ENCODE data around the gene CALHM4. TPM values are rescaled to one million over a fixed set of nuclear protein-coding genes. Genes with fewer than 3 reads are reported as not detected.

The CALHM4 gene
- total RNA-seq, 4 donors from 2014 or later: not detected

- TF ChIP-seq POLR2A (IDR thresholded peaks at IDR 0.05): no peak
- TF ChIP-seq, protein P1, sequence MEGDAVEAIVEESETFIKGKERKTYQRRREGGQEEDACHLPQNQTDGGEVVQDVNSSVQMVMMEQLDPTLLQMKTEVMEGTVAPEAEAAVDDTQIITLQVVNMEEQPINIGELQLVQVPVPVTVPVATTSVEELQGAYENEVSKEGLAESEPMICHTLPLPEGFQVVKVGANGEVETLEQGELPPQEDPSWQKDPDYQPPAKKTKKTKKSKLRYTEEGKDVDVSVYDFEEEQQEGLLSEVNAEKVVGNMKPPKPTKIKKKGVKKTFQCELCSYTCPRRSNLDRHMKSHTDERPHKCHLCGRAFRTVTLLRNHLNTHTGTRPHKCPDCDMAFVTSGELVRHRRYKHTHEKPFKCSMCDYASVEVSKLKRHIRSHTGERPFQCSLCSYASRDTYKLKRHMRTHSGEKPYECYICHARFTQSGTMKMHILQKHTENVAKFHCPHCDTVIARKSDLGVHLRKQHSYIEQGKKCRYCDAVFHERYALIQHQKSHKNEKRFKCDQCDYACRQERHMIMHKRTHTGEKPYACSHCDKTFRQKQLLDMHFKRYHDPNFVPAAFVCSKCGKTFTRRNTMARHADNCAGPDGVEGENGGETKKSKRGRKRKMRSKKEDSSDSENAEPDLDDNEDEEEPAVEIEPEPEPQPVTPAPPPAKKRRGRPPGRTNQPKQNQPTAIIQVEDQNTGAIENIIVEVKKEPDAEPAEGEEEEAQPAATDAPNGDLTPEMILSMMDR (IDR thresholded peaks at IDR 0.05): no peak
- no peaks in the 10 kb centered on the region for H3K36me3 ChIP-seq
- no peaks in the 10 kb centered on the region for H3K4me1 ChIP-seq
- no peaks in the 10 kb centered on the region for H3K27me3 ChIP-seq
- no peaks in the 10 kb centered on the region for H3K9me3 ChIP-seq
- no peak overlapping the region for H3K4me3 ChIP-seq (replicated peaks in 1 of 3)
- H3K27ac ChIP-seq: no peak overlapping the region
- WGBS, 2 donors: 98% methylated on average over 4 of the region's 4 CpGs
- DNase-seq: no peak
- intact Hi-C loops (cut with DNase I): no loop called here
Measured at GRCh38 chr6:116605935-116606334, 52.4 kb downstream of the CALHM4 start.

Other genes with a start within 250 kb of the CALHM4 start
- 10 to 100 TPM; 22.2 to 32.8 (median 30.5) TPM for gene DSE, start 182.8 kb upstream of the CALHM4 start, total RNA-seq
- gene CALHM6, start 92.4 kb upstream of the CALHM4 start, total RNA-seq: 1 to 10 TPM; 1.3 to 2.9 (median 2.3) TPM
- gene CALHM5, start 42.1 kb upstream of the CALHM4 start, total RNA-seq: 1 to 10 TPM in 1 of 4 donors, under 1 TPM in 3; 0.59 to 1.3 (median 0.69) TPM
- under 1 TPM in 2 of 4 donors, not detected in 2; 0.13 to 0.42 TPM for gene TRAPPC3L, start 8.1 kb upstream of the CALHM4 start, total RNA-seq
- gene RWDD1, start 17.8 kb downstream of the CALHM4 start, total RNA-seq: 10 to 100 TPM; 42.0 to 71.2 (median 48.5) TPM
- 1 to 10 TPM; 1.2 to 1.6 (median 1.4) TPM for gene RSPH4A, start 62.7 kb downstream of the CALHM4 start, total RNA-seq
- gene ZUP1, start 115.0 kb downstream of the CALHM4 start, total RNA-seq: 10 to 100 TPM; 11.4 to 17.3 (median 12.2) TPM
- 10 to 100 TPM; 17.7 to 26.1 (median 22.4) TPM for gene KPNA5, start 127.5 kb downstream of the CALHM4 start, total RNA-seq
- gene FAM162B, start 212.0 kb downstream of the CALHM4 start, total RNA-seq: 10 to 100 TPM in 2 of 4 donors, 1 to 10 TPM in 2; 5.7 to 17.2 (median 12.7) TPM